Measurements from ENCODE around the gene ANKRD52. TPM values are rescaled to one million over a fixed set of nuclear protein-coding genes. Genes with fewer than 3 reads are reported as not detected.
"Not testable (repeated sequence)": the region's sequence is repeated elsewhere in the genome, so short reads cannot be mapped to it uniquely, and the experiment has no call there.

ANKRD52 gene
- polyA plus RNA-seq, 2 of the 4 experiments (the other 2 are of a cell fraction), result 26.1 to 48.7 TPM

GRCh38 chr12:56196818-56197550 lies 61.2 kb downstream of the ANKRD52 start:
- 64% methylated on average over 11 of the region's 11 CpGs for WGBS (ENCODE audit: missing lambda C conversion rate)
- FAIRE-seq, H3K9me3 ChIP-seq, H3K27ac ChIP-seq, H3K4me1 ChIP-seq, H3K4me3 ChIP-seq, H3K4me2 ChIP-seq: not testable (repeated sequence)
- peak in 1 of 2 experiments; percentile 55; a peak in 3 of 6 replicates for ATAC-seq
- peak in 1 of 2 experiments; percentile 26 for DNase-seq (ENCODE audit: low read depth in 1 of 2, low spot score in 1 of 2)
- ChIA-PET CTCF (interaction anchor here (0.5 to 6.3 kb wide), 8 partner anchors 9 to 101 kb away, joined by 3 to 46 read pairs (median 6); partner anchors contain the start of genes ANKRD52 and RNF41), POLR2A (interaction anchor here (0.7 kb wide), 1 partner anchor 25 kb away, joined by 4 read pairs; the partner anchor contains the start of gene RNF41)

GRCh38 chr12:56193025-56193578 lies 65.1 kb downstream of the ANKRD52 start:
- CTCF ChIA-PET, result interaction anchor here (0.8 to 6.5 kb wide), 14 partner anchors 9 to 444 kb away, joined by 3 to 204 read pairs (median 4); partner anchors contain the start of genes ESYT1, MYL6, NABP2 and RNF41
- H3K4me3 ChIP-seq, result no peak overlapping the region
- peak overlapping the region in 1 of 2 experiments; percentile 46; a peak in 2 of 6 replicates for H3K27ac ChIP-seq
- no peaks in the 10 kb centered on the region for H3K9me3 ChIP-seq
- POLR2A ChIA-PET, result no interaction called here
- no peak overlapping the region; the same call in 2 of the 3 replicates for H3K4me2 ChIP-seq
- ATAC-seq (peak in 1 of 2 experiments; percentile 23; a peak in 3 of 6 replicates), FAIRE-seq (no peak), DNase-seq (ENCODE audit: low read depth in 1 of 2, low spot score in 1 of 2) (peak; percentile 79 to 91)
- peaks cover 3% of the 10 kb centered on the region for H3K4me1 ChIP-seq
- WGBS (ENCODE audit: missing lambda C conversion rate), result 0% methylated on average over 1 of the region's 1 CpG
- TF ChIP-seq SMC3 (IDR thresholded peaks at IDR 0.05) (peak; percentile 69), CTCF (IDR thresholded peaks at IDR 0.05) (peak; percentile 93), MAX (IDR thresholded peaks at IDR 0.05) (0 out of 2 replicates have a peak, but pooled peaks have one; percentile 35), JUNB (IDR thresholded peaks at IDR 0.05) (no peak), RAD21 (conservative IDR thresholded peaks at IDR 0.05 in 1 of 2, IDR thresholded peaks at IDR 0.05 in 1 of 2) (peak; percentile 84 to 96), ZFP36 (IDR thresholded peaks at IDR 0.05; ENCODE audit: borderline replicate concordance, partially characterized antibody) (peak; percentile 2), GATA3 (IDR thresholded peaks at IDR 0.05; ENCODE audit: borderline replicate concordance) (no peak), RNF2 (IDR thresholded peaks at IDR 0.05; ENCODE audit: borderline replicate concordance, low read depth) (no peak), FOSB (CRISPR knock-in tag; IDR thresholded peaks at IDR 0.05) (0 out of 2 replicates have a peak, but pooled peaks have one; percentile 28), EHMT2 (IDR thresholded peaks at IDR 0.05; ENCODE audit: low read depth) (peak; percentile 92), KDM1A (IDR thresholded peaks at IDR 0.05; ENCODE audit: low read depth) (no peak)

- Histone ChIP-seq H3K4me2 (no peak overlapping the region), H3K4me3 (no peak overlapping the region), H3K27ac (no peak overlapping the region), H3K4me1 (peaks cover 8% of the 10 kb centered on the region), H3K9me3 (no peaks in the 10 kb centered on the region)
- POLR2A ChIA-PET, result no interaction called here
- no peak for ATAC-seq
- no peak for FAIRE-seq
- CTCF ChIA-PET, result interaction anchor here (0.8 to 6.5 kb wide), 12 partner anchors 9 to 444 kb away, joined by 3 to 204 read pairs (median 4); partner anchors contain the start of genes ESYT1, MYL6, NABP2 and RNF41
- no peak for DNase-seq (ENCODE audit: low read depth in 1 of 2, low spot score in 1 of 2)
- TF ChIP-seq CHD2 (IDR thresholded peaks at IDR 0.05; ENCODE audit: low read length, partially characterized antibody), result no peak
- TF ChIP-seq MYC (IDR thresholded peaks at IDR 0.05; ENCODE audit: borderline replicate concordance, low read length), result no peak
- TF ChIP-seq PHF8 (IDR thresholded peaks at IDR 0.05; ENCODE audit: borderline replicate concordance, low read depth), result no peak
- TF ChIP-seq HOXA7 (CRISPR knock-in tag; IDR thresholded peaks at IDR 0.05), result no peak
Observed at GRCh38 chr12:56192582-56192981, 65.6 kb downstream of the ANKRD52 start.

Measured in A549 (cell line).